Duodenal mucosa (tissue), 2 donors: Measurements from ENCODE around the gene RITA1.

ENCODE experiments used
- H3K27ac ChIP-seq: one replicate; pipeline ENCODE4 v1.7.0; 2013; ENCODE audit warnings: low read depth, low read length
- H3K27me3 ChIP-seq, 2 donors: one replicate each; pipeline ENCODE4 v1.7.0; 2013; ENCODE audit warnings: low read length in 2 of 2, control low read depth in 1 of 2; ENCODE audit not compliant: insufficient read depth in 2 of 2, control insufficient read depth in 1 of 2
- H3K36me3 ChIP-seq, 2 donors: one replicate each; pipeline ENCODE4 v1.7.0; 2013; ENCODE audit warnings: low read length in 2 of 2, control low read depth in 1 of 2; ENCODE audit not compliant: insufficient read depth in 2 of 2, control insufficient read depth in 1 of 2
- H3K4me1 ChIP-seq, 2 donors: one replicate each; pipeline ENCODE4 v1.7.0; 2013; ENCODE audit warnings: low read length in 2 of 2, control low read depth in 1 of 2; ENCODE audit not compliant: insufficient read depth in 2 of 2, control insufficient read depth in 1 of 2
- H3K4me3 ChIP-seq, 2 donors: one replicate each; pipeline ENCODE4 v1.7.0; 2013; ENCODE audit warnings: low read length in 2 of 2, low read depth in 1 of 2
- H3K9ac ChIP-seq, 2 donors: one replicate each; pipeline ENCODE4 v1.7.0; 2013; ENCODE audit warnings: low read length in 2 of 2, low read depth in 1 of 2
- H3K9me3 ChIP-seq, 2 donors: one replicate each; pipeline ENCODE4 v1.7.0; 2013; ENCODE audit warnings: low read length in 2 of 2, control low read depth in 1 of 2; ENCODE audit not compliant: control insufficient read depth in 1 of 2

RITA1 gene

DNA sequence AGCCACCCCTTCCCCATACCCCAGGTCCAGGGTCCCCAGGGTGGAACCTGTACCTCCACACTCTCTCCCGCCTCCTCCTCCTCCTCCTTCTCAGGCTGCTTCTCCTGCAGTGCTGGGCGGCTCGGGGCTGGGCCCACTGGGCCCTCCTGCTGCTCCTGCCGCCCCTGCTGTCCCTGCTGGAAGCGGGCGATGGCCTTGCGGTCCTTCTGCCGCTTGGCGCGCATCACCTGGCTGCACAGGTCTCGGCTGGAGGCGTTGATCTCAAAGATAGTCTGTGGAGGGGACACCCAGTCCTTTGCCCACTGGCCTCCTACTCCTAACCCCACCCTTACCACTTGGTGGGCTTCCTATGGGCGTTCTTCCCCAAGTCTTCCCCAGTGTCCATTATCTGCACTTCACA lies 21.5 kb upstream of the RITA1 start:
- Histone ChIP-seq H3K27ac (no peak overlapping the region), H3K9ac (no peak overlapping the region), H3K4me3 (no peak overlapping the region), H3K9me3 (no peaks in the 10 kb centered on the region), H3K27me3 (no peaks in the 10 kb centered on the region), H3K4me1 (no peaks in the 10 kb centered on the region), H3K36me3 (peaks cover 45 to 88% of the 10 kb centered on the region in 2 donors)

DNA sequence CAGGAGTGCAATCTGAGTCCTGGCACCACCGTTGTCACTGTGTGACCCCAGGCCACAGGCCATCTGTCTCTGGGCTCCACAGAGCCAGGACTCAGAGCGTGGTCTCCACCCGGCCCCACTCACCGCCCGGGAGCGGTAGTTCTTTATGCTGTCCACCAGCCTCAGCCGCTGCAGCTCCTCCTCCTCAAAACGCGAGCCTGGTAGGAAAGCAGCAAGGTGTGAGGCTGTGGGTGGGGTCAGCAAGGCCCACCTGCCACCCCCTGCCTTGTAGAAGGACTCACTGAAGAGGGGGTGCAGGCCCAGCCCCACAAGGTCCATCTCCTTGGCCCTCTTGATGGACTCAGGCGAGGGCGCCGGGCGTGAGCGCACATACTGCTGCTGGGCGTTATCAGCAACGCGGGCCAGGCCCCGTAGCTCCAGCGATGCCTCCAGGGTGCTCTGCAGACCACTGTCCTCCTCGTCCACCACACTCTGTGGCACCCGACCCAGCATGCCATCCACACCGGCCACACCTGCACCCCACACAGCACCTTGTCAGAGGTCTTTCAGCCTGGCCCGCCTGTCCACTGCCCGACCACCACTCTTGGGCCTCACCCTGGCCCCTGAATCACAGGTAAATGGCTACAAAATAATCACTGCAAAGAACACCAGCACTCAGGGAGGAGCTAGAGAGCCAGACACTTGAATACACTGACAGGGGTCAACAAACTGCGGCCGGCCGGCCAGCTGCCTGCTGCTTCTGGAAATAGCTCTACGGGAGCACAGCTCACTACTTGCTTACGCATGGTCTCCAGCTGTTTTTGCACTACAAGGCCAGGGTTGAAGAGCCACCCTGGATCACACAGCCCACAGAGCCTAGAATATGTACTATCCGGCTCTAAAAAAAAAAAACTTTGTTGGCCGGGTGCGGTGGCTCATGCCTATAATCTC lies 19.7 kb upstream of the RITA1 start:
- H3K36me3 ChIP-seq, result peaks cover 39 to 89% of the 10 kb centered on the region in 2 donors
- no peak overlapping the region for H3K9ac ChIP-seq
- H3K4me1 ChIP-seq, result no peaks in the 10 kb centered on the region
- no peaks in the 10 kb centered on the region for H3K9me3 ChIP-seq
- no peak overlapping the region for H3K27ac ChIP-seq
- no peaks in the 10 kb centered on the region for H3K27me3 ChIP-seq
- H3K4me3 ChIP-seq, result no peak overlapping the region

DNA sequence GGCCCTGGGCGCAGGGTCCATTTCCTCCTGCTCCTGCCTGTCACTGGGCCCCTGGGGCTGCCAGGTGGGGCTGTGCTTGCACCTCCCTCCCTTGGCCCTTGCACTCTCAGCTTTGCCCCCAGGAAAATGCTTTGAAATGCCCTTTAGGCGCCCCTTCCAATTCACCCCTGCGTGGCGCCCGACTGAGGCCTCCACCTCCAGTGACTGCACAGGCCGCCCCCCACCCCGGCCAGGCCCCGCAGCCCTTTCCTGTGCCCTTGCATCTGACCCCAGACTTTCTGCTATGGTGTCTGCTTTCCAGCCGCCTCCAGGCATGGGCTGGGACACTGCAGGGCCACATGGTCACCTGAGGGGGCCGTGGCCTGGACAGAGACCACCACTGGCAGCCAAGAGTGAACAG lies 17.7 kb upstream of the RITA1 start:
- H3K36me3 ChIP-seq, result peaks cover 47 to 92% of the 10 kb centered on the region in 2 donors
- H3K4me1 ChIP-seq, result no peaks in the 10 kb centered on the region
- H3K9me3 ChIP-seq, result no peaks in the 10 kb centered on the region
- H3K27ac ChIP-seq, result no peak overlapping the region
- no peak overlapping the region for H3K9ac ChIP-seq
- H3K27me3 ChIP-seq, result no peaks in the 10 kb centered on the region
- no peak overlapping the region for H3K4me3 ChIP-seq

DNA sequence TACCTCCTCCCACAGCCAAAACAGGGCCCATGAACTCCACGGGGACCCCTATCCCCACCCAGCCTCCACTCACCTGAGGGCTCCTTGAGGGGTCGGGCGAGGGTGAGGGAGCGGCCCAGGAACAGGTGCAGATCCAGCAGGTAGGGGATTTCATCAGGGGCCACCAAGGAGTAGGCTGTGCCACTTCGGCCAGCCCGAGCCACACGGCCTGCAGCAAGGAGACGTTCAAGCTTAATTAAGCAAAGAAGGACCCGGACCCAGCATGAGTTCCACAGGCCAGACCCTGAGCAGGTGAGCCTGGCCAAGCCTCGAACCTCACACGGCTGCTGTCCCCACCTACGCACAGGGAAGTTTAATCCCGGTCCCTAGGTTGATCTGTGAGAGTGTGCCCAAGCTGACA lies 15.8 kb upstream of the RITA1 start:
- Histone ChIP-seq H3K27ac (no peak overlapping the region), H3K9ac (no peak overlapping the region), H3K36me3 (peaks cover 52 to 95% of the 10 kb centered on the region in 2 donors), H3K4me1 (no peaks in the 10 kb centered on the region), H3K27me3 (no peaks in the 10 kb centered on the region), H3K9me3 (no peaks in the 10 kb centered on the region), H3K4me3 (no peak overlapping the region)

DNA sequence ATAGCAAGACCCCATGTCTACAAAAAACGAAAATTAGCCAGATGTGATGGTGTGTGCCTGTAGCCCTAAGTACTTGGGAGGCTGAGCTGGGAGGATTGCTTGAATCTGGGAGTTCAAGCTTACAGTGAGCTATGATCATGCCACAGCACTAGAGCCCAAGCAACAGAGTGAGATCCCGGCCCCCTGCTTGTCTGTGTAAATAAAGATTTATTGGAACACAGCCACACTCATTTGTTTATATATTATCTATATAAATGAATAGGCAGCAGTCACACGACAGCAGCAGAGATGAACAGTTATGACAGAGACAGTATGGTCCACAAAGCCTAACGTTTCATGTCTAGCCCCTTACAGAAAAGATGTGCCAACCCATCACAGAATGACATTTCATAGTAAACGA lies 15.1 kb upstream of the RITA1 start:
- H3K27me3 ChIP-seq, result no peaks in the 10 kb centered on the region
- H3K4me1 ChIP-seq, result no peaks in the 10 kb centered on the region
- H3K9me3 ChIP-seq, result no peaks in the 10 kb centered on the region
- H3K36me3 ChIP-seq, result peaks cover 47 to 92% of the 10 kb centered on the region in 2 donors
- no peak overlapping the region for H3K9ac ChIP-seq
- H3K4me3 ChIP-seq, result no peak overlapping the region
- H3K27ac ChIP-seq, result no peak overlapping the region

DNA sequence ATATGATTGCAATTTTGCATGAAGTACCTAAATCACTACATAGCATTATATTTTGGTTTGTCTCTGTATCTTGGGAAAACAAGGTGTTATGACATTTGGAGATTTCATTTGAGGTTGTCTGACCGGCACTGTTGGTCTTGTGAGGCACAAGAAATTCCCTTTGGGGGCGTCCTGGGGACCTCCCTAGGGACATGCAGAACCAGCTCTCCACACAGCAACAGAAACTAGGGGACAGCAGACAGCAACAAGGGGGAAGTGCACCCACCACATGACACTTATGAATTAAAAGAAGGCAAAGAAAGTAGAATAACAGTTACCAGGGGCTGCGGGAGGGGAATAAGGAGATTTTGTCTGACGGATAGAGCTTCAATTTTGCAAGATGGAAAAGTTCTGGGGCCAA lies 14.6 kb upstream of the RITA1 start:
- no peak overlapping the region for H3K27ac ChIP-seq
- H3K36me3 ChIP-seq, result peaks cover 47 to 87% of the 10 kb centered on the region in 2 donors
- no peaks in the 10 kb centered on the region for H3K27me3 ChIP-seq
- H3K9ac ChIP-seq, result no peak overlapping the region
- H3K4me3 ChIP-seq, result no peak overlapping the region
- H3K9me3 ChIP-seq, result no peaks in the 10 kb centered on the region
- H3K4me1 ChIP-seq, result no peaks in the 10 kb centered on the region

DNA sequence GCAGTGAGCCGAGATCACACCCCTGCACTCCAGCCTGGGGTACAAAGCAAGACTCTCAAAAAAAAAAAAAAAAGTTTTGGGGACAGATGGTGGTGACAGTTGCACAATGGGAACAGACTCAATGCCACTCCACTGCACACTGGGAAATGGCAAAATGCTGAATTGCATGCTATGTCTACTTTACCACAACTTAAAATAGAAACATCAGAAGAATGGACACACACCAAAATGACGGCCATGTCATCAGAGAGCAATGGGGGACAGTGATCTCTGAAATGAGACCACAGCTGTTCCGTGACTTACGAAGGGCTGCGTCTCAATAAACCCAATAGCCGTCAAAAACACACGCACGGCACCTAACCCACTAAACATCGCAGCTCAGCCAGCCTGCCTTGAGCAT lies 14.0 kb upstream of the RITA1 start:
- H3K4me3 ChIP-seq, result no peak overlapping the region
- no peak overlapping the region for H3K9ac ChIP-seq
- H3K4me1 ChIP-seq, result no peaks in the 10 kb centered on the region
- H3K36me3 ChIP-seq, result peaks cover 47 to 84% of the 10 kb centered on the region in 2 donors
- no peaks in the 10 kb centered on the region for H3K9me3 ChIP-seq
- no peaks in the 10 kb centered on the region for H3K27me3 ChIP-seq
- H3K27ac ChIP-seq, result no peak overlapping the region

DNA sequence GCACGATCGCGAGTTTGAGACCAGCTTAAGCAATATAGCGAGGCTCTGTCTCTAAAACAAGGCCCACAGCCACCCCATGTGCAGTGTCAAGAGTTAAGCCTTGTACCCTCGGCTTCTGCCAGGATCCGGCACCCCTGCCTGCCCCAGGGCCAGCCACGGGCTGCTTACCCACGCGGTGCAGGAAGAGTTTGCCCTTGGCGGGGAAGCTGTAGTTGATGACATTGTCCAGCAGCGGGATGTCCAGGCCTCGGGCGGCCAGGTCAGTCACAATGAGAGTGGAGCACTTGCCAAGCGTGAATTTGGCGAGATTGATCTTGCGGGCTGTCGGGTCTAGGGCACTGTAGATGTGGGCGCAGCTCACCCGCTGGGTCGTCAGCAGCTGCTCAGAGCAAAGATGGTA lies 13.3 kb upstream of the RITA1 start:
- Histone ChIP-seq H3K27me3 (no peaks in the 10 kb centered on the region), H3K36me3 (peaks cover 54 to 84% of the 10 kb centered on the region in 2 donors), H3K9ac (no peak overlapping the region), H3K4me1 (no peaks in the 10 kb centered on the region), H3K27ac (no peak overlapping the region), H3K4me3 (no peak overlapping the region), H3K9me3 (no peaks in the 10 kb centered on the region)

DNA sequence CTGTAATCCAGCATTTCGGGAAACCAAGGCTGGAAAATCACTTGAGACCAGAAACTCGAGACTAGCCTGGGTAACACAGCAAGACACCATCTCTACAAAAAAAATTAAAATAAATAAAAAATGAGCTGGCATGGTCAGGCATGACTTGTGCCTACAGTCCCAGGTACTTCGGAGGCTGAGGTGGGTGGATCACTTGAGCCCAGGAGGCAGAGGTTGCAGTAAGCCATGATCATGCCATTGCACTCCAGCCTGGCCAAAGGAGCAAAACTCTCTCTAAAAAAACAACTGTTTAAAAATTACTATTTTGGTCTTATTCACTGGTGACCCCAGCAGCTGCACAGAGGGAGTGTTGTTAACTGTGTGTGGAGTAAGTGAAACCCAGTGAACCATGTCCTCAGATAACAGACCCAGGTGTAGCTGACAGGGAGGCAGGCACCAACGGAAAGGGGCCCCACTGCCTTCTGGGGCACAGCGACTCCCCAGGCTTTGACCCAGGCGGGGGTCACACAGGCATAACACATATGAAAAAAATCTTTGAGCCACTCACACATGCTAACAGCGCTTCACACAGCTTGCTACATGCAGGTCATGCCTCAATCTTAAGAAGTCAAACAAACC lies 12.3 kb upstream of the RITA1 start:
- H3K9me3 ChIP-seq, result no peaks in the 10 kb centered on the region
- H3K27ac ChIP-seq, result no peak overlapping the region
- no peak overlapping the region for H3K9ac ChIP-seq
- H3K36me3 ChIP-seq, result peaks cover 60 to 87% of the 10 kb centered on the region in 2 donors
- H3K4me1 ChIP-seq, result no peaks in the 10 kb centered on the region
- no peak overlapping the region for H3K4me3 ChIP-seq
- no peaks in the 10 kb centered on the region for H3K27me3 ChIP-seq
